Neural progenitor cell (in vitro differentiated cells): ENCODE results near the gene TVP23C. TPM values are rescaled to one million over a fixed set of nuclear protein-coding genes. Genes with fewer than 3 reads are reported as not detected.

ENCODE experiments used
- DNase-seq: peaks from one replicate; pipeline ENCODE4 v3.0.0-alpha.2; 2016; ENCODE audit warnings: low spot score
- H2AFZ ChIP-seq: fragments of 200-600 bp; sonication (generic); replicated peaks from 2 replicates; pipeline ENCODE4 v1.6.1; 2016; ENCODE audit warnings: antibody characterized with exemption
- H3F3A ChIP-seq: fragments of 200-600 bp; sonication (generic); 2 replicates; pipeline ENCODE4 v1.6.1; 2016; ENCODE audit warnings: antibody characterized with exemption, low read depth
- H3K27ac ChIP-seq: fragments of 200-600 bp; sonication (generic); 2 replicates; pipeline ENCODE4 v1.5.1; 2016; ENCODE audit warnings: mild to moderate bottlenecking
- H3K27me3 ChIP-seq: fragments of 200-600 bp; sonication (generic); 2 replicates; pipeline ENCODE4 v1.6.1; 2016; ENCODE audit warnings: mild to moderate bottlenecking, moderate library complexity
- H3K36me3 ChIP-seq: fragments of 200-600 bp; sonication (generic); 2 replicates; pipeline ENCODE4 v1.5.1; 2016
- H3K4me1 ChIP-seq: fragments of 200-600 bp; sonication (generic); 2 replicates; pipeline ENCODE4 v1.6.1; 2016; ENCODE audit warnings: mixed run types
- H3K4me2 ChIP-seq: fragments of 200-600 bp; sonication (generic); 2 replicates; pipeline ENCODE4 v1.6.1; 2016
- H3K4me3 ChIP-seq: fragments of 200-600 bp; sonication (generic); 2 replicates; pipeline ENCODE4 v1.5.1; 2016
- H3K79me2 ChIP-seq: fragments of 200-600 bp; sonication (generic); 2 replicates; pipeline ENCODE4 v1.6.1; 2016; ENCODE audit warnings: low read depth
- H3K9ac ChIP-seq: fragments of 200-600 bp; sonication (generic); 2 replicates; pipeline ENCODE4 v1.6.1; 2016
- H3K9me3 ChIP-seq: fragments of 200-600 bp; sonication (generic); 2 replicates; pipeline ENCODE4 v1.5.1; 2016; ENCODE audit warnings: low read depth
- H4K20me1 ChIP-seq: fragments of 200-600 bp; sonication (generic); 2 replicates; pipeline ENCODE4 v1.6.1; 2016; ENCODE audit warnings: low read depth
- H3K27ac Mint-ChIP-seq: 3 replicates; pipeline ENCODE4 v1.8.0; 2021; ENCODE audit warnings: mixed read lengths
- H3K27me3 Mint-ChIP-seq: 2 replicates; pipeline ENCODE4 v1.8.0; 2022; ENCODE audit warnings: low read depth, mild to moderate bottlenecking, inconsistent platforms, moderate library complexity, mixed read lengths; ENCODE audit not compliant: insufficient read depth
- H3K36me3 Mint-ChIP-seq: 3 replicates; pipeline ENCODE4 v1.8.0; 2021; ENCODE audit warnings: mixed read lengths
- H3K4me1 Mint-ChIP-seq: 3 replicates; pipeline ENCODE4 v1.8.0; 2021; ENCODE audit warnings: mixed read lengths
- H3K4me3 Mint-ChIP-seq: 3 replicates; pipeline ENCODE4 v1.8.0; 2021; ENCODE audit warnings: mild to moderate bottlenecking, moderate library complexity, mixed read lengths
- H3K9me3 Mint-ChIP-seq: 3 replicates; pipeline ENCODE4 v1.8.0; 2020; ENCODE audit warnings: mixed read lengths
- EZH2 ChIP-seq: fragments of 200-600 bp; sonication (generic); IDR thresholded peaks from 2 replicates; pipeline ENCODE4 v1.6.1; 2017; ENCODE audit warnings: antibody characterized with exemption, mild to moderate bottlenecking, moderate library complexity
- EZH2phosphoT487 ChIP-seq: fragments of 200-600 bp; sonication (generic); IDR thresholded peaks from 2 replicates; pipeline ENCODE4 v1.6.1; 2017; ENCODE audit warnings: antibody characterized with exemption
- total RNA-seq: library from RNA; depleted of rRNA; stranded (reverse); fragments of >200 nt; gene quantifications from 2 replicates; pipeline ENCODE4 v1.2.3, GENCODE V29; 2015; ENCODE audit warnings: low replicate concordance
- TF ChIP-seq, protein P1 (sequence below): fragments of 200-600 bp; sonication (generic); IDR thresholded peaks from 2 replicates; pipeline ENCODE4 v1.5.1; 2017; ENCODE audit warnings: antibody characterized with exemption, mild to moderate bottlenecking

The TVP23C gene
- total RNA-seq, 1 donor from 2014 or later = 36.0 TPM

- Histone ChIP-seq H3K27ac (no peak overlapping the region), H3K79me2 (no peaks in the 10 kb centered on the region), H3K9me3 (no peaks in the 10 kb centered on the region), H2AFZ (no peak overlapping the region), H3K36me3 (no peaks in the 10 kb centered on the region), H3K9ac (no peak overlapping the region), H3K4me1 (no peaks in the 10 kb centered on the region), H3F3A (no peaks in the 10 kb centered on the region), H4K20me1 (no peaks in the 10 kb centered on the region), H3K4me3 (no peak overlapping the region), H3K27me3 (no peaks in the 10 kb centered on the region), H3K4me2 (no peak overlapping the region)
- H3K9me3 Mint-ChIP-seq = no peaks in the 10 kb centered on the region
- peaks cover 41% of the 10 kb centered on the region for H3K36me3 Mint-ChIP-seq
- TF ChIP-seq EZH2 (no peak), EZH2phosphoT487 (no peak)
- TF ChIP-seq, protein P1, sequence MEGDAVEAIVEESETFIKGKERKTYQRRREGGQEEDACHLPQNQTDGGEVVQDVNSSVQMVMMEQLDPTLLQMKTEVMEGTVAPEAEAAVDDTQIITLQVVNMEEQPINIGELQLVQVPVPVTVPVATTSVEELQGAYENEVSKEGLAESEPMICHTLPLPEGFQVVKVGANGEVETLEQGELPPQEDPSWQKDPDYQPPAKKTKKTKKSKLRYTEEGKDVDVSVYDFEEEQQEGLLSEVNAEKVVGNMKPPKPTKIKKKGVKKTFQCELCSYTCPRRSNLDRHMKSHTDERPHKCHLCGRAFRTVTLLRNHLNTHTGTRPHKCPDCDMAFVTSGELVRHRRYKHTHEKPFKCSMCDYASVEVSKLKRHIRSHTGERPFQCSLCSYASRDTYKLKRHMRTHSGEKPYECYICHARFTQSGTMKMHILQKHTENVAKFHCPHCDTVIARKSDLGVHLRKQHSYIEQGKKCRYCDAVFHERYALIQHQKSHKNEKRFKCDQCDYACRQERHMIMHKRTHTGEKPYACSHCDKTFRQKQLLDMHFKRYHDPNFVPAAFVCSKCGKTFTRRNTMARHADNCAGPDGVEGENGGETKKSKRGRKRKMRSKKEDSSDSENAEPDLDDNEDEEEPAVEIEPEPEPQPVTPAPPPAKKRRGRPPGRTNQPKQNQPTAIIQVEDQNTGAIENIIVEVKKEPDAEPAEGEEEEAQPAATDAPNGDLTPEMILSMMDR = no peak
- no peak overlapping the region for H3K4me3 Mint-ChIP-seq
- no peaks in the 10 kb centered on the region for H3K27me3 Mint-ChIP-seq
- DNase-seq = no peak
- no peak overlapping the region for H3K27ac Mint-ChIP-seq
- H3K4me1 Mint-ChIP-seq = peaks cover 2% of the 10 kb centered on the region
These were observed 48.8 kb downstream of the TVP23C start for GRCh38 chr17:15514469-15514868.

DNA sequence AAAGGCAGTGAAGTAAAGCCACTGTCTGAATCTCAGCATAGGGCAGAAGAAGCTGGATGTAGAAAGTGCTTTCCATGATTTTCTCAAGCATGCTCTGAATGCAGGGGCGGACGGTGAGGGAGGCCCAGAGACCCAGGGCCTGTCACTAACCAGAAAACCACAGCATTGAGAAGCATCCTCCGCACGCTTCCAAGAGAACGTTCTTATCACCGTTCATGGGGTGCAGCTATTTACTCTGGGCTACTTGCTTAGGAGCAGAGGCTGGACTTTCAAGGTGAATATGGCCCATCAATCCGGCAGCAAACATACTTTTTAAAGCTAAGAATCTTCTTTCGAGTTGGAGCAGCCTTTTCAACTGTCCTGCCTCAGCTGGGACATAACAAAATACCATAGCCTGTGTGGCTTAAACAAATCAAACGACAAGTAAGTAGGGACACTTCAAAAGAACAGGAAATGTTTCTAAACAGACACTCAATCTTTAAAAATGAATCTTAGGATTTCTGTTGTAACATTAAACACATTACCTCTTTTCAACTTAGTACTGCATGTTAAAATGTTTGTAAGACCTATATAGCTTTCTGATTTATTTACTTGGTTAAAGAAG lies 49.3 kb downstream of the TVP23C start:
- peaks cover 39% of the 10 kb centered on the region for H3K36me3 Mint-ChIP-seq
- Histone ChIP-seq H3K79me2 (no peaks in the 10 kb centered on the region), H3K9me3 (no peaks in the 10 kb centered on the region), H3K9ac (no peak overlapping the region), H3K4me1 (no peaks in the 10 kb centered on the region), H3K27me3 (no peaks in the 10 kb centered on the region), H3K4me3 (no peak overlapping the region), H3K27ac (no peak overlapping the region), H3K4me2 (no peak overlapping the region), H3K36me3 (no peaks in the 10 kb centered on the region), H4K20me1 (no peaks in the 10 kb centered on the region), H3F3A (no peaks in the 10 kb centered on the region), H2AFZ (no peak overlapping the region)
- TF ChIP-seq EZH2 = no peak
- H3K27ac Mint-ChIP-seq = no peak overlapping the region
- no peaks in the 10 kb centered on the region for H3K27me3 Mint-ChIP-seq
- no peak for DNase-seq
- H3K4me3 Mint-ChIP-seq = no peak overlapping the region
- peaks cover 2% of the 10 kb centered on the region for H3K4me1 Mint-ChIP-seq
- no peaks in the 10 kb centered on the region for H3K9me3 Mint-ChIP-seq

DNA sequence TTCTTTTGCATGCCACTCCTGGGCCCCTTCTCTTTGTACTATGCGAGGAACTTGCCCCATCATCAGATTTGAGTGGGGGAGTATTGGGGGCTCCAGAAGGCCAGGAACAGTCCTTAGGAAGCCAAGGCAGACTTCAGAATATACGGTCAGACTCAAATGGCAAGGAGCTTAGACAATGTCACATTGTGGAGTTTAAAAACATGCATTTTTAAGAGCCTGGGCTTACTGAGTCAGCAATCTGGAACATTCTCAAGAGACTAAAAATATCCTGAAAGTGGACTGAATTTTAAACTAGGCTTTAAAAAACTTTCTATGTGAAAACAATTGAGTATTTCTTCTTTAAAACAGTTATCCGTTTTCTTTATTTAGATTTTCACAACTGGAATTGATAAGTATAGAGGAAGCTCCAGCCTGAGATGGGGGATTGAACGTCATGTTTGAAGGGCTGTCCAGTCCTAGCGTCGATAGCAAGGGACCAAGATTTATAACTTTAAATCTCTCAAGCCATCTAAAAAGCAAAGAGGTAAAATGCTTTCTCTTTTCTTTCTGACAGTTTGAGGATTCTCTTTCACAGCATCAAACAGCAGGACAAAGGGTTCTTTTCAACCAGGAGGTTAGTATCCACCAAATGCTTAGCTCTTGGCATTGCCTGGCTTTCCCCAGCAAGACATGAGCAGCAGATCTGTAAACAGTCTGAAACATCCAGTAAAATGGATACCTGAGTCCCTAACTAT lies 50.1 kb downstream of the TVP23C start:
- Histone ChIP-seq H3F3A (no peaks in the 10 kb centered on the region), H3K27ac (no peak overlapping the region), H2AFZ (no peak overlapping the region), H3K36me3 (no peaks in the 10 kb centered on the region), H4K20me1 (no peaks in the 10 kb centered on the region), H3K4me3 (no peak overlapping the region), H3K4me1 (no peaks in the 10 kb centered on the region), H3K27me3 (no peaks in the 10 kb centered on the region), H3K9me3 (no peaks in the 10 kb centered on the region), H3K4me2 (no peak overlapping the region), H3K79me2 (no peaks in the 10 kb centered on the region), H3K9ac (no peak overlapping the region)
- H3K27ac Mint-ChIP-seq = no peak overlapping the region
- peaks cover 36% of the 10 kb centered on the region for H3K36me3 Mint-ChIP-seq
- no peak for TF ChIP-seq EZH2
- no peak for TF ChIP-seq EZH2phosphoT487
- TF ChIP-seq, protein P1 = no peak
- DNase-seq = no peak
- H3K4me1 Mint-ChIP-seq = peaks cover 2% of the 10 kb centered on the region
- peaks cover 3% of the 10 kb centered on the region for H3K27me3 Mint-ChIP-seq
- H3K9me3 Mint-ChIP-seq = no peaks in the 10 kb centered on the region
- no peak overlapping the region for H3K4me3 Mint-ChIP-seq

- DNase-seq = no peak
- no peaks in the 10 kb centered on the region for H3K4me1 ChIP-seq
- TF ChIP-seq, protein P1 = no peak
- no peak for TF ChIP-seq EZH2
- no peak for TF ChIP-seq EZH2phosphoT487
- no peak overlapping the region for H2AFZ ChIP-seq
- Mint-ChIP-seq H3K27me3 (peaks cover 3% of the 10 kb centered on the region), H3K27ac (no peak overlapping the region), H3K36me3 (peaks cover 34% of the 10 kb centered on the region), H3K9me3 (no peaks in the 10 kb centered on the region), H3K4me1 (peaks cover 2% of the 10 kb centered on the region), H3K4me3 (no peak overlapping the region)
- no peaks in the 10 kb centered on the region for H3K79me2 ChIP-seq
- no peak overlapping the region for H3K4me3 ChIP-seq
- no peak overlapping the region for H3K27ac ChIP-seq
- no peaks in the 10 kb centered on the region for H3K27me3 ChIP-seq
- H3K9ac ChIP-seq = no peak overlapping the region
- H3K36me3 ChIP-seq = no peaks in the 10 kb centered on the region
- no peaks in the 10 kb centered on the region for H4K20me1 ChIP-seq
- no peak overlapping the region for H3K4me2 ChIP-seq
- H3K9me3 ChIP-seq = no peaks in the 10 kb centered on the region
- no peaks in the 10 kb centered on the region for H3F3A ChIP-seq
These were observed 51.1 kb downstream of the TVP23C start for GRCh38 chr17:15512071-15512709.
